DOHH2 (cell line): ENCODE data around the gene OR13C4.
"Not testable (repeated sequence)": the region's sequence is repeated elsewhere in the genome, so short reads cannot be mapped to it uniquely, and the experiment has no call there.

Experiments used
- H3F3A ChIP-seq: fragments of 200-600 bp; sonication (generic), shearing (Covaris generic); 2 replicates; pipeline ENCODE4 v1.6.0; 2016; ENCODE audit warnings: antibody characterized with exemption, mild to moderate bottlenecking; ENCODE audit not compliant: control insufficient read depth, insufficient read depth
- H3K27ac ChIP-seq: fragments of 200-600 bp; sonication (generic); 2 replicates; pipeline ENCODE4 v1.5.1; 2014; ENCODE audit warnings: low read depth, mild to moderate bottlenecking, low read length, moderate library complexity
- H3K27me3 ChIP-seq: fragments of 200-600 bp; sonication (generic); 2 replicates; pipeline ENCODE4 v1.6.1; 2014; ENCODE audit warnings: mild to moderate bottlenecking, low read length, mixed read lengths; ENCODE audit not compliant: control insufficient read depth
- H3K36me3 ChIP-seq: fragments of 200-600 bp; sonication (generic); 2 replicates; pipeline ENCODE4 v1.6.1; 2014; ENCODE audit warnings: mild to moderate bottlenecking, low read length, moderate library complexity, mixed read lengths; ENCODE audit not compliant: control insufficient read depth
- H3K4me1 ChIP-seq: fragments of 200-600 bp; sonication (generic); 2 replicates; pipeline ENCODE4 v1.6.1; 2014; ENCODE audit warnings: mild to moderate bottlenecking, low read length, mixed read lengths; ENCODE audit not compliant: control insufficient read depth
- H3K4me2 ChIP-seq: fragments of 200-600 bp; sonication (generic); 2 replicates; pipeline ENCODE4 v1.6.0; 2014; ENCODE audit warnings: mild to moderate bottlenecking, low read length, moderate library complexity
- H3K4me3 ChIP-seq: fragments of 200-600 bp; sonication (generic); 2 replicates; pipeline ENCODE4 v1.5.1; 2014; ENCODE audit warnings: mild to moderate bottlenecking, low read length, mixed read lengths
- H3K79me2 ChIP-seq: fragments of 200-600 bp; sonication (generic); 2 replicates; pipeline ENCODE4 v1.6.1; 2014; ENCODE audit warnings: mild to moderate bottlenecking, low read length, mixed read lengths; ENCODE audit not compliant: control insufficient read depth
- H3K9me2 ChIP-seq: fragments of 200-600 bp; sonication (generic); replicated peaks from 2 replicates; pipeline ENCODE4 v1.6.1; 2014; ENCODE audit warnings: mild to moderate bottlenecking, low read length, mixed read lengths; ENCODE audit not compliant: control insufficient read depth
- H3K9me3 ChIP-seq: fragments of 200-600 bp; sonication (generic); 2 replicates; pipeline ENCODE4 v1.6.1; 2014; ENCODE audit warnings: antibody characterized with exemption, low read length, mixed read lengths; ENCODE audit not compliant: control insufficient read depth, insufficient read depth
- H4K20me1 ChIP-seq: fragments of 200-600 bp; sonication (generic); 2 replicates; pipeline ENCODE4 v1.6.0; 2014; ENCODE audit warnings: low read depth, mild to moderate bottlenecking, antibody characterized with exemption, low read length, moderate library complexity; ENCODE audit not compliant: control insufficient read depth, insufficient read depth
- CTCF ChIP-seq: fragments of 200-600 bp; sonication (generic); IDR thresholded peaks from one replicate; pipeline ENCODE4 v1.5.1; 2014; ENCODE audit warnings: antibody characterized with exemption, mild to moderate bottlenecking, low read depth, low read length; ENCODE audit not compliant: poor library complexity, severe bottlenecking
- EZH2phosphoT487 ChIP-seq: fragments of 200-600 bp; sonication (generic); IDR thresholded peaks from 2 replicates; pipeline ENCODE4 v1.6.1; 2017; ENCODE audit warnings: borderline replicate concordance, mild to moderate bottlenecking, antibody characterized with exemption, low read length, moderate library complexity, mixed read lengths

OR13C4 gene

GRCh38 chr9:104553261-104553660 lies 26.3 kb upstream of the OR13C4 start:
- no peaks in the 10 kb centered on the region for H3K36me3 ChIP-seq
- no peaks in the 10 kb centered on the region for H3K79me2 ChIP-seq
- H3K27me3 ChIP-seq: no peaks in the 10 kb centered on the region
- no peaks in the 10 kb centered on the region for H3F3A ChIP-seq
- H3K4me1 ChIP-seq: no peaks in the 10 kb centered on the region
- H3K9me2 ChIP-seq: no peaks in the 10 kb centered on the region
- no peak overlapping the region for H3K4me2 ChIP-seq
- no peaks in the 10 kb centered on the region for H4K20me1 ChIP-seq
- no peak overlapping the region for H3K4me3 ChIP-seq
- no peaks in the 10 kb centered on the region for H3K9me3 ChIP-seq
- no peak overlapping the region for H3K27ac ChIP-seq
- TF ChIP-seq CTCF (no peak), EZH2phosphoT487 (no peak)

- H3K4me2 ChIP-seq: no peak overlapping the region
- no peak overlapping the region for H3K4me3 ChIP-seq
- no peaks in the 10 kb centered on the region for H3K9me3 ChIP-seq
- H3K27me3 ChIP-seq: no peaks in the 10 kb centered on the region
- H3K27ac ChIP-seq: no peak overlapping the region
- H3K36me3 ChIP-seq: no peaks in the 10 kb centered on the region
- no peaks in the 10 kb centered on the region for H3F3A ChIP-seq
- H3K4me1 ChIP-seq: no peaks in the 10 kb centered on the region
- no peaks in the 10 kb centered on the region for H3K79me2 ChIP-seq
- TF ChIP-seq EZH2phosphoT487: no peak
- TF ChIP-seq CTCF: no peak
- no peaks in the 10 kb centered on the region for H3K9me2 ChIP-seq
- H4K20me1 ChIP-seq: no peaks in the 10 kb centered on the region
These were observed 17.6 kb upstream of the OR13C4 start for GRCh38 chr9:104544644-104545043.

- TF ChIP-seq EZH2phosphoT487 (no peak), CTCF (no peak)
- Histone ChIP-seq H3K9me3 (no peaks in the 10 kb centered on the region), H3K79me2 (no peaks in the 10 kb centered on the region), H4K20me1 (no peaks in the 10 kb centered on the region), H3F3A (no peaks in the 10 kb centered on the region), H3K27ac (no peak overlapping the region), H3K9me2 (no peaks in the 10 kb centered on the region), H3K36me3 (no peaks in the 10 kb centered on the region), H3K4me2 (no peak overlapping the region), H3K4me3 (no peak overlapping the region), H3K27me3 (no peaks in the 10 kb centered on the region), H3K4me1 (no peaks in the 10 kb centered on the region)
These were observed 12.3 kb upstream of the OR13C4 start for GRCh38 chr9:104539275-104539674.

- no peaks in the 10 kb centered on the region for H3K9me2 ChIP-seq
- no peaks in the 10 kb centered on the region for H3K79me2 ChIP-seq
- no peak within 1 kb of the TSS for H3K4me3 ChIP-seq
- H3K27me3 ChIP-seq: no peaks in the 10 kb centered on the region
- H3K36me3 ChIP-seq: no peaks in the 10 kb centered on the region
- H3K4me1 ChIP-seq: no peaks in the 10 kb centered on the region
- no peaks in the 10 kb centered on the region for H3F3A ChIP-seq
- TF ChIP-seq CTCF (no peak), EZH2phosphoT487 (no peak)
- no peaks in the 10 kb centered on the region for H4K20me1 ChIP-seq
- no peak within 1 kb of the TSS for H3K4me2 ChIP-seq
- H3K9me3 ChIP-seq: no peaks in the 10 kb centered on the region
- no peak within 1 kb of the TSS for H3K27ac ChIP-seq
These were observed 9.7 kb upstream of the OR13C4 start, which contains the start of gene OR13C3 for GRCh38 chr9:104536756-104537155. TSS of gene OR13C3 (minus strand) at chr9:104536856. CDS start at chr9:104536723, 133 bp downstream.

GRCh38 chr9:104520241-104520640 lies 6.8 kb downstream of the OR13C4 start:
- not testable (repeated sequence) for H3K79me2 ChIP-seq, H4K20me1 ChIP-seq, H3K36me3 ChIP-seq, H3K27ac ChIP-seq, H3K27me3 ChIP-seq, H3K4me2 ChIP-seq, H3K9me3 ChIP-seq, H3K9me2 ChIP-seq, H3K4me1 ChIP-seq, H3F3A ChIP-seq, H3K4me3 ChIP-seq
